B cell (primary cell): ENCODE measurements around the gene DLG3. TPM values are rescaled to one million over a fixed set of nuclear protein-coding genes. Genes with fewer than 3 reads are reported as not detected.

Experiments used
- ATAC-seq: fragments of 200-7000 bp; cut with Tn5 transposase; one replicate; pipeline ENCODE4 v1.10.0; 2021; ENCODE audit warnings: low read depth, mild to moderate bottlenecking, moderate number of reproducible peaks, moderate library complexity
- CTCF ChIA-PET: fragments of 350-600 bp; sonication (Branson Sonifier 250); formaldehyde crosslinking; loops from one replicate; lab custom pipeline; 2021; ENCODE audit warnings: antibody characterized with exemption, inconsistent platforms; lab: Charles Lee
- POLR2A ChIA-PET: fragments of 350-600 bp; sonication (Branson Sonifier 250); formaldehyde crosslinking; loops from one replicate; lab custom pipeline; 2021; ENCODE audit warnings: antibody characterized with exemption; lab: Charles Lee
- DNase-seq: peaks from one replicate; pipeline ENCODE4 v3.0.0; 2013
- H2AFZ ChIP-seq: 2 replicates; pipeline ENCODE4 v1.6.1; 2012; ENCODE audit warnings: mild to moderate bottlenecking, low read depth, low read length; ENCODE audit not compliant: insufficient read depth, poor library complexity, severe bottlenecking
- H3K27ac ChIP-seq, 2 donors: 1 replicate in 1 of 2; 2 replicates in 1 of 2; pipeline ENCODE4 v1.5.1; 2012 to 2013; ENCODE audit warnings: low read length in 2 of 2, mild to moderate bottlenecking in 2 of 2, moderate library complexity in 1 of 2
- H3K27me3 ChIP-seq, 4 experiments: fragments of 200-600 bp in 1 of 4; sonication (generic) in 1 of 4; replicated peaks in 1 of 4; 1 replicate in 2 of 4; 2 replicates in 2 of 4; pipeline versions ENCODE4 v1.6.1 to v1.7.0; 2013 to 2016; ENCODE audit warnings: low read length in 3 of 4, mild to moderate bottlenecking in 2 of 4, mixed read lengths in 1 of 4, moderate library complexity in 1 of 4; ENCODE audit not compliant: insufficient read depth in 4 of 4, control insufficient read depth in 3 of 4; ENCODE audit errors: control extremely low read depth in 1 of 4
- H3K36me3 ChIP-seq, 2 experiments: replicated peaks in 1 of 2; 1 replicate in 1 of 2; 2 replicates in 1 of 2; pipeline versions ENCODE4 v1.6.1 to v1.7.1; 2013; ENCODE audit warnings: low read length in 1 of 2; ENCODE audit not compliant: insufficient read depth in 2 of 2, control insufficient read depth in 1 of 2; ENCODE audit errors: control extremely low read depth in 1 of 2, extremely low read depth in 1 of 2
- H3K4me1 ChIP-seq, 2 donors: fragments of 200-600 bp in 1 of 2; sonication (generic) in 1 of 2; 1 replicate in 1 of 2; 2 replicates in 1 of 2; pipeline versions ENCODE4 v1.5.1 to v1.6.1; 2013 to 2017; ENCODE audit warnings: low read length in 2 of 2; ENCODE audit not compliant: control insufficient read depth in 2 of 2, insufficient read depth in 2 of 2
- H3K4me2 ChIP-seq: replicated peaks from 2 replicates; pipeline ENCODE3; 2012; ENCODE audit warnings: mild to moderate bottlenecking, low read depth, low read length; ENCODE audit not compliant: poor library complexity, severe bottlenecking
- H3K4me3 ChIP-seq, 5 experiments: fragments of 200-600 bp in 1 of 5; sonication (generic) in 1 of 5; 1 replicate in 3 of 5; 2 replicates in 2 of 5; pipeline versions ENCODE4 v1.5.1 to v1.7.0; 2011 to 2016; ENCODE audit warnings: low read length in 4 of 5, mild to moderate bottlenecking in 4 of 5, low read depth in 2 of 5, control low read depth in 1 of 5, moderate library complexity in 1 of 5; ENCODE audit not compliant: insufficient read depth in 1 of 5; ENCODE audit errors: control extremely low read depth in 1 of 5, extremely low read depth in 1 of 5
- H3K79me2 ChIP-seq: fragments of 200-600 bp; sonication (generic); one replicate; pipeline ENCODE4 v1.6.0; 2016; ENCODE audit warnings: low read length; ENCODE audit not compliant: control insufficient read depth, insufficient read depth
- H3K9ac ChIP-seq: fragments of 200-600 bp; sonication (generic); 2 replicates; pipeline ENCODE4 v1.6.1; 2017; ENCODE audit warnings: mild to moderate bottlenecking, low read length, moderate library complexity
- H3K9me3 ChIP-seq, 3 donors: one replicate each; pipeline versions ENCODE4 v1.6.1 to v1.7.1; 2013; ENCODE audit warnings: low read length in 2 of 3; ENCODE audit not compliant: control insufficient read depth in 2 of 3, insufficient read depth in 1 of 3; ENCODE audit errors: control extremely low read depth in 1 of 3
- H4K20me1 ChIP-seq: 2 replicates; pipeline ENCODE4 v1.6.0; 2012; ENCODE audit warnings: mild to moderate bottlenecking, low read length; ENCODE audit not compliant: insufficient read depth, control insufficient read depth, poor library complexity, severe bottlenecking
- H3K27ac Mint-ChIP-seq: one replicate; pipeline ENCODE4 v1.8.0; 2021; ENCODE audit warnings: mixed read lengths
- H3K27me3 Mint-ChIP-seq: one replicate; pipeline ENCODE4 v1.8.0; 2021; ENCODE audit warnings: mixed read lengths
- H3K4me1 Mint-ChIP-seq: one replicate; pipeline ENCODE4 v1.8.0; 2021; ENCODE audit warnings: mixed read lengths
- H3K4me3 Mint-ChIP-seq: one replicate; pipeline ENCODE4 v1.8.0; 2021; ENCODE audit warnings: mixed read lengths
- H3K9me3 Mint-ChIP-seq: one replicate; pipeline ENCODE4 v1.8.0; 2022; ENCODE audit warnings: mixed read lengths; ENCODE audit not compliant: insufficient read depth
- CTCF ChIP-seq: fragments of 200-600 bp; IDR thresholded peaks from one replicate; pipeline ENCODE4 v1.8.0; 2022; ENCODE audit warnings: antibody characterized with exemption, mild to moderate bottlenecking
- EZH2 ChIP-seq: IDR thresholded peaks from 2 replicates; pipeline ENCODE4 v1.6.1; 2012; ENCODE audit warnings: borderline replicate concordance, low read depth, mild to moderate bottlenecking, moderate library complexity, low read length; ENCODE audit not compliant: insufficient read depth, poor library complexity, severe bottlenecking
- WGBS: methylation state at CpG from one replicate; pipeline ENCODE4 v1.1.5; 2013; ENCODE audit warnings: missing lambda C conversion rate; ENCODE audit not compliant: insufficient coverage; 5-methylcytosine and 5-hydroxymethylcytosine counted together
- intact Hi-C: fragments of 100-400 bp; cut with micrococcal nuclease; formaldehyde crosslinking; loops from one replicate; pipeline ENCODE4 v1.10.0; 2022
- polyA plus RNA-seq: library from polyadenylated mRNA; depleted of rRNA; stranded (reverse); fragments of >200 nt; gene quantifications from 2 replicates; pipeline ENCODE4 v1.2.3, GENCODE V29; 2012
- total RNA-seq, 2 donors: library from RNA; stranded (reverse); fragments of 120-200 nt in 1 of 2; gene quantifications; 1 replicate in 1 of 2; 2 replicates in 1 of 2; pipeline versions ENCODE4 v1.2.3 to v1.2.4, GENCODE V29; 2013 to 2022

DLG3 gene
- total and polyA plus RNA-seq, 2 donors (not counting 1 experiment from before 2014, with no cell fraction given), result 1.5 to 6.9 TPM

- Histone ChIP-seq H2AFZ (no peak overlapping the region), H3K4me1 (peaks cover 9 to 17% of the 10 kb centered on the region in 2 donors), H3K4me2 (no peak overlapping the region), H3K79me2 (no peaks in the 10 kb centered on the region), H3K36me3 (no peaks in the 10 kb centered on the region), H4K20me1 (no peaks in the 10 kb centered on the region), H3K27ac (no peak overlapping the region), H3K9me3 (no peaks in the 10 kb centered on the region), H3K4me3 (no peak overlapping the region), H3K27me3 (no peaks in the 10 kb centered on the region), H3K9ac (no peak overlapping the region)
- no peak for ATAC-seq
- Mint-ChIP-seq H3K27me3 (peaks cover 19% of the 10 kb centered on the region), H3K4me1 (peaks cover 15% of the 10 kb centered on the region), H3K27ac (no peak overlapping the region), H3K9me3 (no peaks in the 10 kb centered on the region), H3K4me3 (no peak overlapping the region)
- ChIA-PET POLR2A (no interaction called here), CTCF (interaction anchor here (1.7 kb wide), 1 partner anchor 14 kb away, joined by 4 read pairs; the partner anchor contains the start of gene GDPD2)
- intact Hi-C loops, result no loop called here
- 60% methylated on average over 1 of the region's 2 CpGs for WGBS
- no peak for DNase-seq
- no peak for TF ChIP-seq EZH2
- TF ChIP-seq CTCF, result no peak
Measured at GRCh38 chrX:70437011-70437410, 7.6 kb upstream of the DLG3 start.

GRCh38 chrX:70437921-70438665 lies 6.5 kb upstream of the DLG3 start:
- Mint-ChIP-seq H3K27ac (no peak overlapping the region), H3K9me3 (no peaks in the 10 kb centered on the region), H3K4me1 (peaks cover 15% of the 10 kb centered on the region), H3K27me3 (peaks cover 27% of the 10 kb centered on the region), H3K4me3 (no peak overlapping the region)
- no peak for TF ChIP-seq CTCF
- TF ChIP-seq EZH2, result no peak
- Histone ChIP-seq H4K20me1 (no peaks in the 10 kb centered on the region), H3K4me2 (no peak overlapping the region), H3K36me3 (no peaks in the 10 kb centered on the region), H3K27ac (no peak overlapping the region), H2AFZ (no peak overlapping the region), H3K27me3 (no peaks in the 10 kb centered on the region), H3K9ac (no peak overlapping the region), H3K9me3 (no peaks in the 10 kb centered on the region), H3K79me2 (no peaks in the 10 kb centered on the region), H3K4me3 (no peak overlapping the region), H3K4me1 (peaks cover 9 to 17% of the 10 kb centered on the region in 2 donors)
- DNase-seq (no peak), ATAC-seq (no peak)
- intact Hi-C loops, result no loop called here
- ChIA-PET CTCF (no interaction called here), POLR2A (no interaction called here)
- WGBS, result 100% methylated on average over 2 of the region's 8 CpGs
